ENCODE measurements around the gene B4GALNT4.
"Not testable (repeated sequence)": the region's sequence is repeated elsewhere in the genome, so short reads cannot be mapped to it uniquely, and the experiment has no call there.

The B4GALNT4 gene

GRCh38 chr11:406796-407650 lies 37.7 kb downstream of the B4GALNT4 start:
- peak overlapping the region; percentile 51 for H3K4me3 ChIP-seq (ENCODE audit: low read depth, low read length)
- in situ Hi-C loops (cut with HindIII; ENCODE audit: low sequenced_read_pairs): no loop called here
- TF ChIP-seq CTCF (IDR thresholded peaks at IDR 0.05; ENCODE audit: low read depth, low read length, missing control alignments): no peak
- DNase-seq (ENCODE audit: low read depth): peak; percentile 22

DNA sequence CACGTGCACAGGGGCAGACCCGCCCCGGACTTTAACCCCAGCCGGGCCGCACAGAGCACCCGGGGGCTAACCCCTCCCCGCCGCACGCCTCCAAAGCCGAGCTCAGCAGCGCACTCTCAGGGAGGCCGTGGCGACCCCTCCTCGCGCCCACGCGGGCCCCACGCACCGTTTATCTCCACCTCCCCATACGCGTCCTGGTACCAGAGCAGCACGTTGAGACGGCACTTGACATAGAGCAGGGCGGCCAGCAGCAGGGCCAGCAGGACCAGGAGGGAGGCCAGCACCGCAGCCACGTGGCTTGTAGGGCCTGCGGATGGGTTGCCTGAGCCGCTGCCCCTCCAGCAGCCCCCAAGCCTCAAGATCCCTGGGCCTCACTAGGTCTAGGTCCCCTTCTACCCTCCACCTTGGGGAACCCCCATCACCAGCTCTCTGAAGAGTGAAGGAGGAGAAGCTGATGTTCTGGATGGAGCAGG lies 38.4 kb downstream of the B4GALNT4 start:
- DNase-seq (ENCODE audit: low read depth): no peak
- H3K4me3 ChIP-seq (ENCODE audit: low read depth, low read length): no peak overlapping the region
- in situ Hi-C loops (cut with HindIII; ENCODE audit: low sequenced_read_pairs): no loop called here
- no peak for TF ChIP-seq CTCF (IDR thresholded peaks at IDR 0.05; ENCODE audit: low read depth, low read length, missing control alignments)

DNA sequence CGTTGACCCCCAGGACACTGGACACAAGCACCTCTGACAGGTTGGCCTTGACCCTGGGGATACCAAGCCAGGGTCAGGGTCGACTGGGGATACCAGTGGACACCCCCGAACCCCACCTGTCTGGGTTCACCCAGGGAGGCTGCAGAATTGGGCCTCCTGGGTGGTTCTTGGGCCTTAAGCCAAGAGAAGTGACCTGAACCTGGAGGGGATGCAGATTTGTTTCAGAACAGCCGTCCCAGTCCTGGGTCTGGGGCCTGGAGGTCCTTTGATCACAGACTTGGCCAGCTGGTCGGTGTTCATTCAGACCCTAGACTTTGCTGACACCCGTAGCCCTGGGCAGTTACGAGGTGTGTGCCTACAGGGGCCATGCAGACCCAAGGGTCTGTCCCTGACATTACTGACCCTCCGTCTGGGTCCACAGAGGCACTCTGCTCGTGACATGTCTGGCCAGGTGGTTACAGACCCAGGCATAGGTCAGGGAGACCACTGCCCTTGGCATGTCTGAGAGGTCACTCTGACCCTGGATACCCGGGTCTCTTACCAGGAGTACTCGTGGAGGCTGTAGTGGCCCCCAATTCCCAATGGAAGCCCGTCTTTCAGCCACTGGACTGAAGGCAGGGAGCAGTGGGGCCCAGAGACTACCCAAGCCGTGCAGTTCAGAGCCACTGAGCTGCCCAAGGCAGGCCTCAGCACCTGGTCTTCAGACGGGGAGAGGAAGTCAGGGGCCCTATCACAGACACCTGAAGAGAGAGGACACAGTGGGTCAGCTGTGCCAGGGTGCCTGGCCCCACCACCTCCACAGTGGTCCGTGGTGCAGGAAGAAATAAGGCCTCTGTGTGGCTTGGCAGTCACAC lies 39.1 kb downstream of the B4GALNT4 start:
- DNase-seq (ENCODE audit: low read depth): no peak
- in situ Hi-C loops (cut with HindIII; ENCODE audit: low sequenced_read_pairs): no loop called here
- H3K4me3 ChIP-seq (ENCODE audit: low read depth, low read length): no peak overlapping the region
- TF ChIP-seq CTCF (IDR thresholded peaks at IDR 0.05; ENCODE audit: low read depth, low read length, missing control alignments): no peak

- TF ChIP-seq CTCF (IDR thresholded peaks at IDR 0.05; ENCODE audit: low read depth, low read length, missing control alignments): no peak
- no peak overlapping the region for H3K4me3 ChIP-seq (ENCODE audit: low read depth, low read length)
- in situ Hi-C loops (cut with HindIII; ENCODE audit: low sequenced_read_pairs): no loop called here
- DNase-seq (ENCODE audit: low read depth): no peak
Observed at GRCh38 chr11:409008-409599, 39.8 kb downstream of the B4GALNT4 start.

- in situ Hi-C loops (cut with HindIII; ENCODE audit: low sequenced_read_pairs): no loop called here
- no peak for TF ChIP-seq CTCF (IDR thresholded peaks at IDR 0.05; ENCODE audit: low read depth, low read length, missing control alignments)
- no peak overlapping the region for H3K4me3 ChIP-seq (ENCODE audit: low read depth, low read length)
- no peak for DNase-seq (ENCODE audit: low read depth)
Observed at GRCh38 chr11:409600-410483, 40.5 kb downstream of the B4GALNT4 start.

GRCh38 chr11:410711-411110 lies 41.4 kb downstream of the B4GALNT4 start:
- DNase-seq (ENCODE audit: low read depth); H3K4me3 ChIP-seq (ENCODE audit: low read depth, low read length); in situ Hi-C loops (cut with HindIII; ENCODE audit: low sequenced_read_pairs): not testable (repeated sequence)

DNA sequence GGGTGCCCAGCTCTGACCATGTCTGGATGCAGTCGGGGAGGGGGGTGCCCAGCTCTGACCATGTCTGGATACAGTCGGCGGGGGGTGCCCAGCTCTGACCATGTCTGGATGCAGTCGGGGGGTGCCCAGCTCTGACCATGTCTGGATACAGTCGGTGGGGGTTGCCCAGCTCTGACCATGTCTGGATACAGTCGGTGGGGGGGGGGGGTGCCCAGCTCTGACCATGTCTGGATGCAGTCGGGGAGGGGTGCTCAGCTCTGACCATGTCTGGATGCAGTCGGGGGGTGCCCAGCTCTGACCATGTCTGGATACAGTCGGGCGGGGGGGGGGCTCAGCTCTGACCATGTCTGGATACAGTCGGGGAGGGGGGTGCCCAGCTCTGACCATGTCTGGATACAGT lies 42.2 kb downstream of the B4GALNT4 start:
- H3K4me3 ChIP-seq (ENCODE audit: low read depth, low read length); in situ Hi-C loops (cut with HindIII; ENCODE audit: low sequenced_read_pairs); DNase-seq (ENCODE audit: low read depth): not testable (repeated sequence)
